ENCODE data around the gene MYH10.
"Not testable (repeated sequence)": the region's sequence is repeated elsewhere in the genome, so short reads cannot be mapped to it uniquely, and the experiment has no call there.

MYH10 gene

DNA sequence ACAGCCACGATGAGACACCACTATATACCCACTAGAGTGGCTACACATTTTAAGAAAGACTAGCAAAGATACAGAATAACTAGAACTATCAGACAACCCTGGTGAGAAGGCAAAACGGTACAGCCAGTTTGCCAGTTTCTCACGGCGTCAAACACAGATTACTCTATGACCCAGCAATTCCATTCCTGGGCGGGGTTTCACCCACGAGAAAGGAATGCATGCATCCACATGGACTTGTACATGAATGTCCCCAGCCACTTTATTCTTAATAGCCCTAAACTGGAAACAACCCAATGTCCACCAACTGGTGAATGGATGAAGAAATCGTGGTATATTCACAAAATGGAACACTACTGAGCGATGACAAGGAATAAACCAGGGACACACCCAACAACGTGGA, 74.5 kb downstream of the MYH10 start:
- DNase-seq (ENCODE audit: low read depth in 2 of 2), result no peak

GRCh38 chr17:8555062-8555461, 75.5 kb downstream of the MYH10 start:
- DNase-seq (ENCODE audit: low read depth in 2 of 2), result no peak

DNA sequence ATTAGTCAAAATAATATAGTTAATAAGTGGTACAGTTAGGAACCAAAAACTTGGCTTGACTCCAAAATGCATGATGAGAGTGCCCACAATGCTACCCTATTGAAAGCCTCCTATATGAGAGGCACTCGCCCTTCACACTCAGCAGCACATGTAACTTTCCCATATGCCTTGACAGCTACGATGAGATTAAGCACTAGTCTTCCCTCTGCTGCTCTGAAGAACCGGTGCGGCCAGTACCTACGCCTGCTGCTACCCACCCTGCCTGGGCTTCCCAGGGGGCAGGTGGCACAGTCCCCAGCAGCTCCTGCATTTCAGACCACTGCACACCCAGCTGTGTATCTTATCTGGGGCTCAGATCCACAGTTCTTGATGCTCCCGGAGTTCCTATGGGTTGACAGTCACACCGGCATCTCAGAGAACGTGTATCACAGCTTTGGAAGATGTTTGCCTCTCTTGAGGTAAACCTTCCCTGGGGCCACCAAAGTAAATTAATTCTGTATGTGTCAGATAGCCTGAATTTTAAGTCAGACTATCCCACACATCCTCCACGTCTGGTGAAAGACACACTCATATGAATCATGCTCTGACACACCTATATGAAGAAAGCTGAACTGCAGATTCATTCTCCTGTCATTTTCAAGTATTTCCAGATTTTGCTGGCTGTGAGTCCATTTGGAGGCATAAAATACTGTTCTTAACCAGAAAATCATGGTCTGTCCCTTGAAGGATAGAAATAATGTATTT, 77.8 kb downstream of the MYH10 start:
- no peak for DNase-seq (ENCODE audit: low read depth in 2 of 2)

DNA sequence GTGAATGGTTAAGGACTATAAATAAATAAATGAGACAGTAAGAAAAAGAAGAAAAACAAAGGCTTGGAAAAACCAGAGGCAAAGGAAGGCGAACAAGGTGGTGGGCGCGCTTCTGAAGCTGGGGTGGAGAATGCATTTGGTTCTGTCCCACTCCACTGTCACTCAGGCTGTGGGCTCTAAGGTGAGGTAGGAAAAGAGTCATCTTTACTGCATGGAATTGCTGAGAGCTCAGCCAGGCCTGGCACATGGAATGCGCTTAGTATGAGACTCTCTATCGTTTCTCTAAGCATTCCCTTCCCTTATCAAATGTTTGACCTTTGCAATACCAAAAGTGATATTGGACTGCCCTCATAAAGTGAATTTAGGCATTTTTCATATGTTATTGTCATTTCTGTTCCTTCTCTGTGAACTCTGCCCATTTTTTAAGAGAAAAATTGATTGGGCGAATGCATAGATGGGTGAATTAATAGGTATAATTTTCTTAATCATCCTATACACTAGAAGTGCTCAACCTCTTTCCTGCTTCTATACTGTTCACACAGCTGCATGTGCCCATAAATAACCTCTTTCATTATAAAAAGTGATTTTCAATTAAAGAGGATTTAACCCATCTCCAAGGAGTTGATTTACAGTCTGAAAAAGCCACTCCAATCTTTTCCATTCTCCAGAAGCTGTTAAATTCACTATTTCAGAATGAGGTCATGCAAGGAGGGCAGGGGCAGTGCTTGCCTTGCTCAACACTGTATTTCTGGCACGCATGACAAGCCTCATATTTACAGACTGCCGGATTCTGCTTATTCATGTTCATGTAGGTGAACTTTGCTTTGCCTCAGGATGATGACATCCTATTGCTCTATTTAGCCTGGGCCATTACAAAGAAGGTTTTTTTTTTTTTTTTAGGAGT, 87.7 kb downstream of the MYH10 start:
- DNase-seq (ENCODE audit: low read depth in 2 of 2), result no peak

- not testable (repeated sequence) for DNase-seq (ENCODE audit: low read depth in 2 of 2)
Measured at GRCh38 chr17:8539976-8540375, 90.5 kb downstream of the MYH10 start.

GRCh38 chr17:8537734-8538133, 92.8 kb downstream of the MYH10 start:
- no peak for DNase-seq (ENCODE audit: low read depth in 2 of 2)

- DNase-seq (ENCODE audit: low read depth in 2 of 2), result no peak
Measured at GRCh38 chr17:8534498-8535188, 95.9 kb downstream of the MYH10 start.

DNA sequence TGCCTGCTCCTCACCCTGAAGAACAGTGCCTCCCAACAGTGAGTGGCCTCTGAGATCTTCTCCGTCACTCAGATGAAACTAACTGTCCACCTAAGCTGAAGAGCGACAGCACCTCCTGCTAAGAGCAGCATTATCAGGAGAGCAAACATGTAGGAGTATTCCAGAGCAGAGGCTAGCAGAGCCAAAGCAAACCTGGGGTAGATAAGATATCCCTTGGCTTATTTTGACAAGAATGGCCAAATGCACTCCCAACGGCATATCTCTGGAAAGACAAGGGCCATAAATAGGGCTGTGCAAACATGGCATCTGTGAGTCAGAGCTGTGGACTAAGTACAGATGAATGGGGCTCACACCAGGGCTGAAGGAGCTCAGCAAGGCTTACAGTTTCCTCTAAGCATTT, 98.5 kb downstream of the MYH10 start:
- DNase-seq (ENCODE audit: low read depth in 2 of 2), result no peak

DNA sequence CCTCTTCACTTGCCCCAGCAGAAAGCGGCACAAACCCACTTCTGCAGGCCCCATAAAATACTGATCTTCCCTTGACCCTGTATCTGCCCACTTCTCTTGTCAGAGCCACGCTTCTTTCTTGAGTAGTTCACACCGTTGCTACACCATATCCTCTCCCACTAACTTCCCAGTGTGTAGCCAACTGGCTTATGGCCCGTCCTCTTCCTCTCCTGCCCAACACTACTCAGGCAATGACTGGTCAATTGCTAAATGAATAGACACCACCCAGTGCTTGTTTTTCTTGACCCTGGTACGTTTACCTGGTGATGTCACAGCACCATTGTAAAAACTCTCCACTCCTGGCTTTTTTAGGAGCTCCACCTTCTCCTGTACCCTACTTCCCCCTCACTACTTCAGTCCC, 107.9 kb downstream of the MYH10 start:
- no peak for DNase-seq (ENCODE audit: low read depth in 2 of 2)

- no peak for DNase-seq (ENCODE audit: low read depth in 2 of 2)
Measured at GRCh38 chr17:8520981-8521380, 109.5 kb downstream of the MYH10 start.

GRCh38 chr17:8518850-8519249, 111.7 kb downstream of the MYH10 start:
- no peak for DNase-seq (ENCODE audit: low read depth in 2 of 2)

DNA sequence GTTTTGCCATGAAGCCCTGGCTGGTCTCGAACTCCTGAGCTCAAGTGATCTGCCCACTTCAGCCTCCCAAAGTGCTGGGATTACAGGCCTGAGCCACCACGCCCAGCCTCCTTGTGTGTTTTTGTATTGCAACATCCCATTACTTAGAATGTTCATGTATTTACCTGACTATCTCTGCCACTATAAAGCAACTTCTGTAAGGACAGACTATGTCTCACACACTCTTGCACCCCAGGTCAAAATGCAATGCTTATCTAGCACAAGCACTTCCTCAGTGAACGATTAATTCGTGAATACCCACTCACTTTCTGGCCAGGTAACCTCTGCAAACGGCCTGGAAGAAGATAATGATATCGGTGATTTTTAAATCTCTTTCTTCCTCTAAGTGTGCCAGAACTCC, 112.2 kb downstream of the MYH10 start:
- DNase-seq (ENCODE audit: low read depth in 2 of 2), result no peak

DNA sequence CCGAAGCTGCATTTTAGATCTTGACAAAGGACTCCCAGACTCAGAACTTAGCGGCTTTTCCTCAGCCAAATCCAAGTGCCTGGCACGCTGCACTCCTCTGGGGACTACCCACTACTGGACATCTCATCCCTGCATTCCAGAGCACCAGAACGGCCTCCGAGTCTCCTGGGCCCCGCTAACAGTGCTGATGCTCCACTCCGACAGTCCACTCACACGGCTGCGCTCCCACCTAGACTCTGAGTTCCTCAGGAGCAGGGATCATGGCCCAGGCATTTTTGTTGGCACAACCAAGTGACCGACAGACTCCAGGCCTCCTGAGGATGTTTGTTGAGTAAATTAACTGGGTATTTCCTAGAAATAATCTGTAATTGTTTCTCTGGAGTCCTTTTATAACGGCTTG, 115.7 kb downstream of the MYH10 start:
- no peak for DNase-seq (ENCODE audit: low read depth in 2 of 2)

GRCh38 chr17:8506145-8506544, 124.4 kb downstream of the MYH10 start:
- no peak for DNase-seq (ENCODE audit: low read depth in 2 of 2)

DNA sequence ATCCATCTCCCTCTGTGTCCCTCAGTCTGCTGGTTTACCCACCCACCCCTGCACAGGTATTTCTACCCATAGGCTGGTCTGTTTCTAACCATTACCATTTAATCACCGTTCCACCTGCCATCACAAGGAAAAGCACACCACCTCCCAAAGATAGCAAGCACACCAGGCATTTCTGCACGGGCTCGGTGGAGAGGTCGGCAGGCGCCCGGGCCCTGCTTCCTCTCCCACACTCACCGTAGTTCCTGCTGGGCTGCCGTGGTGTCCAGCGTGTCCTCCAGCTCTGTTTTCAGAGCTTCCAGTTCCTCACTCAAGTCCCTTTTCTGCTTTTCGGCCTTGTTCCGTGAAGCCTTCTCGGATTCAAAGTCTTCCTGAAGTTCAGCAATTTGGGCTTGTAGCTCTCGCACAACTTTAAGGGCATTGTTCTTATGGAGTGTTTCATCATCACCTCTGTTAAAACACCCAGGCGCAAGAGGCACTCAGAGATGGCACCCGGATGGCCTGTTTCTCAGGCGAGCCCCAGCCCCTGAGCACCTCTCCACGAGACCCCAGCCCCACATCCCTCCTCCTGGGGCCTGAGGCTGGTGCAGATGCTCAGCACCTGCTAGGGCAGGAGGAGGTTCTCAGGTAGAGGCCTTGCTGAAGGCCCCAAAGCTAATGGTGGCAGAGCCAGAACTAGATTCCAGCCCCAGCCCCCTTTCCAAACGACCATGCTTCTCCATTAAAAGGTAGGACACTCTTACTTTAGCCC, 125.9 kb downstream of the MYH10 start:
- DNase-seq (ENCODE audit: low read depth in 2 of 2), result no peak

- no peak for DNase-seq (ENCODE audit: low read depth in 2 of 2)
Measured at GRCh38 chr17:8503807-8504206, 126.7 kb downstream of the MYH10 start.

- DNase-seq (ENCODE audit: low read depth in 2 of 2), result no peak
Measured at GRCh38 chr17:8503368-8503767, 127.2 kb downstream of the MYH10 start.

DNA sequence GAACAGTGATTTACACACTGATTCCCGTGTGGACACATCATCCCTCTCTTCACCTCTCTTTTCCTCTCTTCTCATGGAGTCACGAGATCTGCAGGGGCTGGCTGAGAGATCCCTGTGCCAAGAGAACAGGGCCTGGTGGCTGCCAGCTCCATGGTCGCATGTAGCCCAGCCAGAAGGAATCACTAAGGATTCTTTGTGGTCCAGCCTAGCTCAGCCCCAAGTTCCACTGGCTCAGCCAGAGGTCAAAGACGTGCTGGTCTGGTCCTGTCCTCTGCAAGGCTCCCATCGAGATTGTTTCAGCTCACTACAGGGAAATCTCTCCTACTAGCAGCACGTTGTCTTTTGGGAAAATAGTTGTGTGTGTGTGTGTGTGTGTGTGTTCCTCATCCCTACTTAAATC, 128.4 kb downstream of the MYH10 start:
- DNase-seq (ENCODE audit: low read depth in 2 of 2), result no peak

DNA sequence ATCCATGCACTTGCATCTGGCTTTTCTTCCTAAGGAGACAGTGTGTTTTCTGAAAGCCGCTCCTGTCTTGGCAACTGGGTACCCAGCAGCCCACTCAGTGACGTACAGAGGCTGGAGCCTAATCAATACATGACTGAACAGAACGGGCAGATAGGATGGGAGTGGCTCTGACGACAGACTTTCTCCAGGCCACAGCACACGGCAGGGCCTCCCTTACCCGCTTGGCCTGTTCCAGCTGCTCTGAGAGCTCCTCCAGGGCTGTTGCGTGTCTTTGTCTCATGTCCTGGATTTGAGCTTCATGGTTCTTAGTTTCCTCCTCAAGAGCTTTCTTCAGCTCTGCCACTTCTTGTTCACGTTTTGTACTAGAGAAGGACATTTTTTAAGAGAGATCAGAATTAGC, 129.9 kb downstream of the MYH10 start:
- DNase-seq (ENCODE audit: low read depth in 2 of 2), result no peak

- DNase-seq (ENCODE audit: low read depth in 2 of 2), result no peak
Measured at GRCh38 chr17:8499614-8500013, 130.9 kb downstream of the MYH10 start.

GRCh38 chr17:8499171-8499570, 131.4 kb downstream of the MYH10 start:
- DNase-seq (ENCODE audit: low read depth in 2 of 2), result no peak

GRCh38 chr17:8496081-8496480, 134.4 kb downstream of the MYH10 start:
- DNase-seq (ENCODE audit: low read depth in 2 of 2), result no peak
